H9 (cell line): ENCODE data around the gene TMEM164. TPM values are rescaled to one million over a fixed set of nuclear protein-coding genes. Genes with fewer than 3 reads are reported as not detected.

Experiments used
- DNase-seq: peaks from one replicate; pipeline ENCODE4 v3.0.0-alpha.2; 2017
- H2AFZ ChIP-seq: one replicate; pipeline ENCODE4 v1.6.1; 2013; ENCODE audit warnings: mild to moderate bottlenecking, low read length, control low read depth, moderate library complexity
- H2AK5ac ChIP-seq: 2 replicates; pipeline ENCODE4 v1.6.1; 2013; ENCODE audit warnings: low read length, control low read depth, mixed read lengths; ENCODE audit not compliant: insufficient read length
- H2BK120ac ChIP-seq: one replicate; pipeline ENCODE4 v1.6.1; 2013; ENCODE audit warnings: low read depth, mild to moderate bottlenecking, low read length, control low read depth, inconsistent platforms; ENCODE audit not compliant: poor library complexity, severe bottlenecking
- H2BK12ac ChIP-seq: 2 replicates; pipeline ENCODE4 v1.6.1; 2013; ENCODE audit warnings: low read length, control low read depth, mixed read lengths, low read depth; ENCODE audit not compliant: insufficient read length
- H2BK15ac ChIP-seq: 2 replicates; pipeline ENCODE4 v1.6.1; 2013; ENCODE audit warnings: low read depth, low read length, control low read depth
- H2BK20ac ChIP-seq: one replicate; pipeline ENCODE4 v1.6.1; 2013; ENCODE audit warnings: low read depth, mild to moderate bottlenecking, low read length, control low read depth, inconsistent platforms; ENCODE audit not compliant: poor library complexity, severe bottlenecking
- H2BK5ac ChIP-seq: 2 replicates; pipeline ENCODE4 v1.6.1; 2013; ENCODE audit warnings: low read length, control low read depth, mixed read lengths; ENCODE audit not compliant: insufficient read length
- H3K14ac ChIP-seq: 2 replicates; pipeline ENCODE4 v1.6.1; 2013; ENCODE audit warnings: low read length, control low read depth; ENCODE audit not compliant: insufficient read depth
- H3K18ac ChIP-seq: 2 replicates; pipeline ENCODE4 v1.6.1; 2013; ENCODE audit warnings: low read depth, mild to moderate bottlenecking, mixed read lengths, low read length, control low read depth; ENCODE audit not compliant: insufficient read length
- H3K23ac ChIP-seq: 2 replicates; pipeline ENCODE4 v1.6.1; 2013; ENCODE audit warnings: low read length, control low read depth, mixed read lengths, low read depth; ENCODE audit not compliant: insufficient read length
- H3K23me2 ChIP-seq: 2 replicates; pipeline ENCODE4 v1.6.1; 2013; ENCODE audit warnings: low read depth, mild to moderate bottlenecking, mixed read lengths, low read length, control low read depth; ENCODE audit not compliant: insufficient read length, poor library complexity, severe bottlenecking
- H3K27ac ChIP-seq: 2 replicates; pipeline ENCODE4 v1.5.1; 2013; ENCODE audit warnings: low read length, control low read depth, mixed read lengths, low read depth; ENCODE audit not compliant: insufficient read length
- H3K27me3 ChIP-seq: 2 replicates; pipeline ENCODE4 v1.6.1; 2013; ENCODE audit warnings: low read length, control low read depth, inconsistent platforms; ENCODE audit not compliant: insufficient read depth
- H3K4ac ChIP-seq: 2 replicates; pipeline ENCODE4 v1.6.1; 2013; ENCODE audit warnings: low read depth, mild to moderate bottlenecking, control low read depth, inconsistent platforms, low read length, moderate library complexity
- H3K4me1 ChIP-seq: 2 replicates; pipeline ENCODE4 v1.6.1; 2013; ENCODE audit warnings: low read length, control low read depth, inconsistent platforms; ENCODE audit not compliant: insufficient read depth
- H3K4me2 ChIP-seq: 2 replicates; pipeline ENCODE4 v1.6.1; 2013; ENCODE audit warnings: low read length, control low read depth, mixed read lengths; ENCODE audit not compliant: insufficient read length, insufficient read depth
- H3K56ac ChIP-seq: 2 replicates; pipeline ENCODE4 v1.6.1; 2013; ENCODE audit warnings: low read depth, mild to moderate bottlenecking, mixed read lengths, low read length, control low read depth; ENCODE audit not compliant: insufficient read length
- H3K79me1 ChIP-seq: 2 replicates; pipeline ENCODE4 v1.6.1; 2013; ENCODE audit warnings: low read depth, mild to moderate bottlenecking, moderate library complexity, low read length, control low read depth, inconsistent platforms; ENCODE audit not compliant: insufficient read depth, poor library complexity, severe bottlenecking
- H3K79me2 ChIP-seq: 2 replicates; pipeline ENCODE4 v1.6.1; 2013; ENCODE audit warnings: low read length, control low read depth, inconsistent platforms; ENCODE audit not compliant: insufficient read depth
- H3K9ac ChIP-seq: 2 replicates; pipeline ENCODE4 v1.6.1; 2013; ENCODE audit warnings: low read length, control low read depth, mixed read lengths; ENCODE audit not compliant: insufficient read length; ENCODE audit errors: extremely low read depth
- H3K9me3 ChIP-seq: one replicate; pipeline ENCODE4 v1.6.1; 2013; ENCODE audit warnings: low read depth, low read length, inconsistent platforms; ENCODE audit not compliant: control insufficient read depth
- H3T11ph ChIP-seq: one replicate; pipeline ENCODE4 v1.6.1; 2013; ENCODE audit warnings: mild to moderate bottlenecking, low read length, control low read depth, inconsistent platforms
- H4K20me1 ChIP-seq: one replicate; pipeline ENCODE4 v1.6.1; 2013; ENCODE audit not compliant: control insufficient read depth, insufficient read length, insufficient read depth
- H4K5ac ChIP-seq: 2 replicates; pipeline ENCODE4 v1.6.1; 2013; ENCODE audit warnings: low read depth, mild to moderate bottlenecking, mixed read lengths, low read length, control low read depth; ENCODE audit not compliant: insufficient read length
- H4K8ac ChIP-seq: replicated peaks from 2 replicates; pipeline ENCODE4 v1.6.1; 2013; ENCODE audit warnings: low read length, control low read depth, mixed read lengths, low read depth; ENCODE audit not compliant: insufficient read length
- H4K91ac ChIP-seq: 2 replicates; pipeline ENCODE4 v1.6.1; 2013; ENCODE audit warnings: low read depth, mild to moderate bottlenecking, moderate library complexity, mixed read lengths, low read length, control low read depth; ENCODE audit not compliant: insufficient read length
- H3K27ac Mint-ChIP-seq, 3 experiments: 2 replicates in 2 of 3; 3 replicates in 1 of 3; pipeline ENCODE4 v1.8.0; 2020 to 2021; ENCODE audit warnings: mixed read lengths in 3 of 3, mild to moderate bottlenecking in 1 of 3, moderate library complexity in 1 of 3
- H3K27me3 Mint-ChIP-seq: 2 replicates; pipeline ENCODE4 v1.8.0; 2021; ENCODE audit warnings: low read depth, mild to moderate bottlenecking, moderate library complexity, mixed read lengths
- H3K36me3 Mint-ChIP-seq, 3 experiments: 2 replicates in 2 of 3; 3 replicates in 1 of 3; pipeline ENCODE4 v1.8.0; 2020 to 2021; ENCODE audit warnings: low read depth in 3 of 3, mixed read lengths in 3 of 3; ENCODE audit not compliant: insufficient read depth in 1 of 3
- H3K4me1 Mint-ChIP-seq, 2 experiments: 2 replicates each; pipeline ENCODE4 v1.8.0; 2020; ENCODE audit warnings: mixed read lengths in 2 of 2
- H3K4me3 Mint-ChIP-seq, 2 experiments: 2 replicates in 1 of 2; 3 replicates in 1 of 2; pipeline ENCODE4 v1.8.0; 2020 to 2021; ENCODE audit warnings: mild to moderate bottlenecking in 2 of 2, mixed read lengths in 2 of 2, moderate library complexity in 1 of 2
- H3K9me3 Mint-ChIP-seq, 2 experiments: 2 replicates in 1 of 2; 3 replicates in 1 of 2; pipeline ENCODE4 v1.8.0; 2020; ENCODE audit warnings: mild to moderate bottlenecking in 2 of 2, mixed read lengths in 2 of 2, moderate library complexity in 1 of 2
- WGBS: extraction: QIAGEN DNeasy Blood & Tissue Kit; methylation state at CpG from one replicate; pipeline ENCODE4 v1.1.7; 2013; ENCODE audit warnings: missing lambda C conversion rate, low lambda C conversion rate, mixed read lengths; ENCODE audit not compliant: insufficient read length; ENCODE audit errors: extremely low coverage; 5-methylcytosine and 5-hydroxymethylcytosine counted together
- total RNA-seq: library from RNA; stranded (reverse); gene quantifications from 2 replicates; pipeline ENCODE4 v1.2.1, GENCODE V29; 2021
- TF ChIP-seq, protein P1 (sequence below): fragments of 200-600 bp; sonication (generic); conservative IDR thresholded peaks from 3 replicates; pipeline ENCODE4 v1.8.0; 2021; ENCODE audit warnings: antibody characterized with exemption, mild to moderate bottlenecking

TMEM164 gene
- total RNA-seq, 1 experiment from 2014 or later: 30.4 TPM

DNA sequence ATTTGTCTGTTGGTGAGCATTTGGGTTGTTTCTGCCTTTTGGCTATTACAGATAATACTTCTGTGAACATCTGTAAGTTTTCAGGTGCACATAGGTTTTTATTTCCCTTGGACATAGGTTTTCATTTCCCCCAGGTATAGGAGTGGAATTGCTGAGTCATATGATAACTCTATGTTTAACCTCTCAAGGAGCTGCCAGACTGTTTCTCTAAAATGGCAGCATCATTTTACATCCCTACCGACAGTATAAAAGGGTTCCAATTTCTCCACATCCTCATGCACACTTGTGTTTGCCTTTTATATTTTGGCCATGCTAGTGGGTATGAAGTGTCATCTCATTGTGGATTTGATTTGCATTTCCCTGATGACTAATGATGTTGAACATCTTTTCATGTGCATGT is 53.5 kb downstream of the TMEM164 start:
- Histone ChIP-seq H3K14ac (no peak overlapping the region), H3K79me2 (no peaks in the 10 kb centered on the region), H2AK5ac (no peak overlapping the region), H3K4me1 (no peaks in the 10 kb centered on the region), H3K23me2 (no peaks in the 10 kb centered on the region), H2AFZ (no peak overlapping the region), H4K5ac (no peak overlapping the region), H2BK120ac (no peak overlapping the region), H3K27ac (no peak overlapping the region), H4K91ac (no peak overlapping the region), H3K23ac (no peak overlapping the region), H3K27me3 (no peaks in the 10 kb centered on the region), H4K20me1 (no peaks in the 10 kb centered on the region), H3K4ac (no peak overlapping the region), H3K9ac (no peak overlapping the region), H2BK5ac (no peak overlapping the region), H3K56ac (no peak overlapping the region), H2BK15ac (no peak overlapping the region), H4K8ac (no peak overlapping the region), H2BK20ac (no peak overlapping the region), H3K18ac (no peak overlapping the region), H2BK12ac (no peak overlapping the region), H3K9me3 (no peaks in the 10 kb centered on the region), H3K79me1 (no peaks in the 10 kb centered on the region), H3K4me2 (no peak overlapping the region), H3T11ph (no peak overlapping the region)
- Mint-ChIP-seq H3K36me3 (peaks cover 2 to 14% (median 8%) of the 10 kb centered on the region in 3 experiments; a peak in 4 of 7 replicates), H3K4me1 (peaks cover 7 to 10% of the 10 kb centered on the region in 2 experiments), H3K4me3 (no peak overlapping the region), H3K9me3 (no peaks in the 10 kb centered on the region), H3K27ac (no peak overlapping the region), H3K27me3 (no peaks in the 10 kb centered on the region)
- TF ChIP-seq, protein P1, sequence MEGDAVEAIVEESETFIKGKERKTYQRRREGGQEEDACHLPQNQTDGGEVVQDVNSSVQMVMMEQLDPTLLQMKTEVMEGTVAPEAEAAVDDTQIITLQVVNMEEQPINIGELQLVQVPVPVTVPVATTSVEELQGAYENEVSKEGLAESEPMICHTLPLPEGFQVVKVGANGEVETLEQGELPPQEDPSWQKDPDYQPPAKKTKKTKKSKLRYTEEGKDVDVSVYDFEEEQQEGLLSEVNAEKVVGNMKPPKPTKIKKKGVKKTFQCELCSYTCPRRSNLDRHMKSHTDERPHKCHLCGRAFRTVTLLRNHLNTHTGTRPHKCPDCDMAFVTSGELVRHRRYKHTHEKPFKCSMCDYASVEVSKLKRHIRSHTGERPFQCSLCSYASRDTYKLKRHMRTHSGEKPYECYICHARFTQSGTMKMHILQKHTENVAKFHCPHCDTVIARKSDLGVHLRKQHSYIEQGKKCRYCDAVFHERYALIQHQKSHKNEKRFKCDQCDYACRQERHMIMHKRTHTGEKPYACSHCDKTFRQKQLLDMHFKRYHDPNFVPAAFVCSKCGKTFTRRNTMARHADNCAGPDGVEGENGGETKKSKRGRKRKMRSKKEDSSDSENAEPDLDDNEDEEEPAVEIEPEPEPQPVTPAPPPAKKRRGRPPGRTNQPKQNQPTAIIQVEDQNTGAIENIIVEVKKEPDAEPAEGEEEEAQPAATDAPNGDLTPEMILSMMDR: no peak
- DNase-seq: no peak
- WGBS: no CpG with 5 or more reads among the region's 1 CpG
